Spleen (tissue), 7 donors: ENCODE data around the gene AGBL1.

Experiments
- CTCF ChIP-seq, 11 experiments: fragments of 200-600 bp in 7 of 11; fragments of 450-650 bp in 4 of 11; sonication (generic) in 4 of 11; IDR thresholded peaks in 8 of 11; conservative IDR thresholded peaks in 3 of 11; 1 replicate in 7 of 11; 2 replicates in 4 of 11; pipeline versions ENCODE4 v1.4.0 to v1.8.0; 2016 to 2021; ENCODE audit warnings: antibody characterized with exemption in 11 of 11, inconsistent platforms in 4 of 11, mild to moderate bottlenecking in 1 of 11
- POLR2A ChIP-seq, 3 donors: fragments of 450-650 bp; IDR thresholded peaks; one replicate each; pipeline ENCODE4 v1.5.1; 2017; ENCODE audit warnings: antibody characterized with exemption in 3 of 3, mild to moderate bottlenecking in 1 of 3
- donor health status: DM: no; HTN: no; CAD: no; lungs with moderate emphysema.
- donor health status: DM: no; HTN: no; CAD: no.
- donor health status: DM: no; HTN: no; CAD: no.

DNA sequence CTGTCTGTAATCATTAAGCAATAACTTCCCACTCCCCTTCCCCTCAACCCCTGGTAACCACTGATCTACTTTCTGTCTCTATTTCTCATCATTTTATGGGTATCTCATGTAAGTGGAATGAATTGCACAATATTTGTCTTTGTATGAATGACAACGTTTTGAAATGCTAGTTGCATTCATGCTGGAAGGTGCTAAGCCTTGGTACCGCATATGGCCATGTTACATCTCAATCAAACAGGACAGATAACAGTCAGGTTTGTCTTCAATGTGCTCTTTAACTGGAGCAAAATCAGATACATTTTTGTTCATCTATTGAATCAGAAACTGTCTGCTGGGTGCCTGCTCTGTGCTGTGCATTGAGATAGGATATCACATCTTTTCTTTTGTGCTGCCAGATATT, 134.2 kb downstream of the AGBL1 start:
- TF ChIP-seq CTCF (IDR thresholded peaks at IDR 0.05 in 8 of 11, conservative IDR thresholded peaks at IDR 0.05 in 3 of 11) (no peak), POLR2A (IDR thresholded peaks at IDR 0.05) (no peak)
